ENCODE data around the gene TRAK1.

TRAK1 gene

DNA sequence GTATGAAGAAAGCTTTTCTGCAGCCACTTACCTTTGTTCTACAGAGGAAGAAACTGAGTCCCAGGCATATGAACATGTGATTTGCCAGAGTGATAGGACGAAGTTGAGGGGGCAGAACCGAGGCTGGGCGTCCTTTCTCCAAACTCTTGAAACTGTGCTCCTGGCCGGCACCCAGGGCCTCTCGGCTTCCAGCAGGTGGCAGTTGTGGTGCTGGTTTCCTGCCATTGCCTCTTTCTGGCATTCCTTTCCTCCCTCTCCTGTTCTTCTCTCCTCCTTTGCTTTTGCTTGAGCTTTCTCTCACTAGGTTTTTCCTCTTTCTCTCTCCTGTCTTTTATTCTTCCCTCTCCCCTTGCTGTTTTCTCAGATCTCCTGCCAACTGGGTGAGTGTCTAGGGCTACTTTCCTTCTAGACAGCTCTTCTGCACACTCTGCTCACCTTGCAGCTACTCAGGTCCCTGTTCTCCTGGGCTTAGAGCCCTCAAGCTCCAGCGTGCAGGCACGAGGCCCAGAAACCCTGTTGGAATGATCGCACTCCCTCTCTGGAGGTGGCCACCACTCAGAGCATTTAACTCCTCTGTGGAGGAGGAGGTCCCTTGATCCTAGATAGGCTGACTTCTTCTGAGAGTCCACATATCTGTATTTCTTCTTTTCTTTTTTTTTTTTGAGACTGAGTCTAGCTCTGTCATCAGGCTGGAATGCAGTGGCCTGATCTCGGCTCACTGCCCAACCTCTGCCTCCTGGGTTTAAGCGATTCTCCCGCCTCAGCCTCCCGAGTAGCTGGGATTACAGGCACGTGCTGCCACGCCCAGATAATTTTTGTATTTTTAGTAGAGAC lies 26.2 kb downstream of the TRAK1 start:
- Histone ChIP-seq H3K36me3 (replicated peaks; ENCODE audit: insufficient read depth, low read length) (no peaks in the 10 kb centered on the region), H3K4me3 (ENCODE audit: low read length) (no peak overlapping the region), H3K9me3 (replicated peaks; ENCODE audit: insufficient read depth, low read length) (no peaks in the 10 kb centered on the region), H3F3A (ENCODE audit: insufficient read depth, low read length) (no peaks in the 10 kb centered on the region), H3K9ac (ENCODE audit: low read length) (no peak overlapping the region), H3K79me2 (ENCODE audit: low read length) (peaks cover 30% of the 10 kb centered on the region), H3K27me3 (replicated peaks; ENCODE audit: insufficient read depth, low read length) (no peaks in the 10 kb centered on the region), H4K20me1 (ENCODE audit: insufficient read depth, low read length) (no peaks in the 10 kb centered on the region), H3K4me2 (ENCODE audit: low read depth, low read length) (no peak overlapping the region), H3K4me1 (ENCODE audit: low read length) (peaks cover 8% of the 10 kb centered on the region; the same call in 1 of the 2 replicates), H2AFZ (ENCODE audit: low read length) (no peak overlapping the region), H3K9me2 (replicated peaks; ENCODE audit: insufficient read depth, low read length) (no peaks in the 10 kb centered on the region), H3K27ac (ENCODE audit: low read length) (no peak overlapping the region)
- TF ChIP-seq, protein P1, sequence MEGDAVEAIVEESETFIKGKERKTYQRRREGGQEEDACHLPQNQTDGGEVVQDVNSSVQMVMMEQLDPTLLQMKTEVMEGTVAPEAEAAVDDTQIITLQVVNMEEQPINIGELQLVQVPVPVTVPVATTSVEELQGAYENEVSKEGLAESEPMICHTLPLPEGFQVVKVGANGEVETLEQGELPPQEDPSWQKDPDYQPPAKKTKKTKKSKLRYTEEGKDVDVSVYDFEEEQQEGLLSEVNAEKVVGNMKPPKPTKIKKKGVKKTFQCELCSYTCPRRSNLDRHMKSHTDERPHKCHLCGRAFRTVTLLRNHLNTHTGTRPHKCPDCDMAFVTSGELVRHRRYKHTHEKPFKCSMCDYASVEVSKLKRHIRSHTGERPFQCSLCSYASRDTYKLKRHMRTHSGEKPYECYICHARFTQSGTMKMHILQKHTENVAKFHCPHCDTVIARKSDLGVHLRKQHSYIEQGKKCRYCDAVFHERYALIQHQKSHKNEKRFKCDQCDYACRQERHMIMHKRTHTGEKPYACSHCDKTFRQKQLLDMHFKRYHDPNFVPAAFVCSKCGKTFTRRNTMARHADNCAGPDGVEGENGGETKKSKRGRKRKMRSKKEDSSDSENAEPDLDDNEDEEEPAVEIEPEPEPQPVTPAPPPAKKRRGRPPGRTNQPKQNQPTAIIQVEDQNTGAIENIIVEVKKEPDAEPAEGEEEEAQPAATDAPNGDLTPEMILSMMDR (IDR thresholded peaks at IDR 0.05; ENCODE audit: low read length) = no peak
- TF ChIP-seq EZH2 (optimal IDR thresholded peaks at IDR 0.05; ENCODE audit: low read depth, low read length) (no peak), EZH2phosphoT487 (IDR thresholded peaks at IDR 0.05; ENCODE audit: low read length) (no peak)
- DNase-seq = no peak

GRCh38 chr3:42118762-42119361 lies 27.7 kb downstream of the TRAK1 start:
- peaks cover 5% of the 10 kb centered on the region; the same call in 1 of the 2 replicates for H3K4me1 ChIP-seq (ENCODE audit: low read length)
- no peaks in the 10 kb centered on the region for H4K20me1 ChIP-seq (ENCODE audit: insufficient read depth, low read length)
- peak; percentile 23 for DNase-seq
- no peaks in the 10 kb centered on the region for H3K9me2 ChIP-seq (replicated peaks; ENCODE audit: insufficient read depth, low read length)
- H3K79me2 ChIP-seq (ENCODE audit: low read length) = peaks cover 41% of the 10 kb centered on the region
- no peak overlapping the region for H3K4me2 ChIP-seq (ENCODE audit: low read depth, low read length)
- H3K27me3 ChIP-seq (replicated peaks; ENCODE audit: insufficient read depth, low read length) = no peaks in the 10 kb centered on the region
- no peaks in the 10 kb centered on the region for H3K36me3 ChIP-seq (replicated peaks; ENCODE audit: insufficient read depth, low read length)
- no peaks in the 10 kb centered on the region for H3F3A ChIP-seq (ENCODE audit: insufficient read depth, low read length)
- no peak overlapping the region for H3K27ac ChIP-seq (ENCODE audit: low read length)
- no peak overlapping the region for H2AFZ ChIP-seq (ENCODE audit: low read length)
- no peak for TF ChIP-seq EZH2 (optimal IDR thresholded peaks at IDR 0.05; ENCODE audit: low read depth, low read length)
- TF ChIP-seq, protein P1 (IDR thresholded peaks at IDR 0.05; ENCODE audit: low read length) = peak; percentile 41
- no peak overlapping the region for H3K4me3 ChIP-seq (ENCODE audit: low read length)
- no peaks in the 10 kb centered on the region for H3K9me3 ChIP-seq (replicated peaks; ENCODE audit: insufficient read depth, low read length)
- no peak overlapping the region for H3K9ac ChIP-seq (ENCODE audit: low read length)

GRCh38 chr3:42119561-42120355 lies 28.6 kb downstream of the TRAK1 start:
- Histone ChIP-seq H3K9ac (ENCODE audit: low read length) (no peak overlapping the region), H3K36me3 (replicated peaks; ENCODE audit: insufficient read depth, low read length) (no peaks in the 10 kb centered on the region), H3F3A (ENCODE audit: insufficient read depth, low read length) (no peaks in the 10 kb centered on the region), H3K4me3 (ENCODE audit: low read length) (no peak overlapping the region), H3K79me2 (ENCODE audit: low read length) (peaks cover 49% of the 10 kb centered on the region), H3K27ac (ENCODE audit: low read length) (no peak overlapping the region), H3K4me2 (ENCODE audit: low read depth, low read length) (no peak overlapping the region), H3K9me3 (replicated peaks; ENCODE audit: insufficient read depth, low read length) (no peaks in the 10 kb centered on the region), H2AFZ (ENCODE audit: low read length) (no peak overlapping the region), H3K4me1 (ENCODE audit: low read length) (peaks cover 3% of the 10 kb centered on the region; the same call in 1 of the 2 replicates), H3K9me2 (replicated peaks; ENCODE audit: insufficient read depth, low read length) (no peaks in the 10 kb centered on the region), H4K20me1 (ENCODE audit: insufficient read depth, low read length) (no peaks in the 10 kb centered on the region), H3K27me3 (replicated peaks; ENCODE audit: insufficient read depth, low read length) (no peaks in the 10 kb centered on the region)
- no peak for DNase-seq
- TF ChIP-seq EZH2 (optimal IDR thresholded peaks at IDR 0.05; ENCODE audit: low read depth, low read length) (no peak), EZH2phosphoT487 (IDR thresholded peaks at IDR 0.05; ENCODE audit: low read length) (no peak)
- TF ChIP-seq, protein P1 (IDR thresholded peaks at IDR 0.05; ENCODE audit: low read length) = no peak

Data from MM.1S (cell line).